Nucleus accumbens (tissue), 56 donors: Measurements from ENCODE around the gene LMAN1L.
A peak's percentile ranks its signal among the peaks of the same experiment; 100 is the strongest.

ENCODE experiments used
- DNase-seq, 56 donors: peaks; one replicate each; lab custom pipeline; 2025; lab: John Stamatoyannopoulos, UW

Gene LMAN1L

DNA sequence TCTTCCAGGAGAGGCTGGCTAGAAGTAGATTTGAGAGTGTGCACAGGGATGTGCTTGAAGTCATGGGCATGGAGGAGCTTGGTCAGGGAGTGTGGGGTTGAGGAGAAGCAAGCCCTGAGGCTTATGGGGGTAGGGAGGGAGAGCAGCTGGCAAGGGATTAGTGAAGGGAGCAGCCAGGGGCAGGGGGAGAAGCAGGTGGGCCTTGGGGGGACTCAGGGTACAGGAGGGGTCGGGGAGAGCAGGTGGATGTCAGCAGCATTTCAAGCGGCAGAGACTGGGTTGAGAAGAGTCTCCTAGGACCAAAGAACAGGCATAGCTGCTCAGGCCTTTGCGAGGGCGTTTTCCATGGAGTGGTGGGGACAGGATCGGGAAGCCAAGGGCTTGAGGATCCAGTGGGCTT lies 3.4 kb upstream of the LMAN1L start:
- no peak for DNase-seq

GRCh38 chr15:74809956-74810355 lies 2.7 kb upstream of the LMAN1L start:
- no peak for DNase-seq

DNA sequence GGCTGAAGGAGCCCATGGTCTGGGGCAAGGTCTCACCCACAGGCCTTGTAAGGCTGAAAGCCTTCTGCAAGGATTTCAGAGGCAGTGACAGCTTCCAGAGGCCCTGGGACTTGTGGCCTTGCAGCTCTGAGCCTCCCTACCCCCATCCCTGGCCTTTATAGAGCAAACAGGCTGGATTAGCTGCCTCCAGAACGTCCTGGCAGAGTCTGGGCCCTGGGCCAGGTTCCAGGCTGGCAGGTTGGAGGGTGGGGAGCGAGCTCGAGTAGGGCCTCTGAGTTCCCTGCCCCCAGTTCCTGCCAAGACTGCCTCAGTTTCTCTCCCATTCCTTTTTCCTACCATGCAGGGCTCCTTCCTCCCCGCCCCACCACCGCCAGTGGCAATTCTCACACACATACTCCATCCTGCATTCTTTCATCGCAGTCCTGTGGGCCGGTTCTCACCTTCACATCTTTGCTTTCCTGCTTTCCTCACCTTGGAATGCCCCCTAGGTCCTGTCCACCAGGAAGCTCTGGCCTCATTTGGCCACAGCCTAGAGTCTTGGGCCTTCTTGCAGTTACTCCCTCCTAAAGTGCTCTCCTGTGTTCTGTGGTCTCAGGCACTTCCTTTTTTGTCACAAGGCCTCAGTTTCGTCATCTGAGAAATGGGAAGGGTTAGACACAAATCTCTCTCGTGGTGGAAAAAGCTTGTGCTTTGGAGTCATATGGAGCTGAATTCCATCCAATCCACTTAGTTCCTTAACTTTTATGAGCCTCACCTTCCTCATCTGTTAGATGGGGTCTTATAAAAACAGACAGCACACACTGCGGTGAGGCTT lies 2.7 kb downstream of the LMAN1L start:
- peak in 3 of 56 donors; percentile 9 to 50 (median 16) for DNase-seq

DNA sequence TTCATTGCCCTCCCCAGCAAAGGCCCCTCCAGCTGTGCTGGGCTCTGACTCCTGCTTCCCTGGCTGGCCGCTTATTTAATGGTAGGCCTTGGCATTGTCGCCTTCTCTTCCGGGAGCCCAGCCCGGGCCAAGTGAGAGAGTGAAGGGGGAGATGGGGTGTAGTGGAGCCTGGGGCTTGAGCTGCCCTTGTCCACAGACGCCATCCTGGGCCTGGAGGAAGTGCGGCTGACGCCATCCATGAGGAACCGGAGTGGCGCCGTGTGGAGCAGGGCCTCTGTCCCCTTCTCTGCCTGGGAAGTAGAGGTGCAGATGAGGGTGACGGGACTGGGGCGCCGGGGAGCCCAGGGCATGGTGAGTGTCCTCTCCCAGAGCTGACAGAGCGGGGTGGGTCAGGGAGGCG lies 3.3 kb downstream of the LMAN1L start:
- DNase-seq: no peak

GRCh38 chr15:74816624-74817369 lies 4.2 kb downstream of the LMAN1L start:
- no peak for DNase-seq

GRCh38 chr15:74817370-74817737 lies 4.7 kb downstream of the LMAN1L start:
- peak in 3 of 56 donors; percentile 15 to 41 (median 27) for DNase-seq

- no peak for DNase-seq
Measured at GRCh38 chr15:74820056-74820455, 7.4 kb downstream of the LMAN1L start.

DNA sequence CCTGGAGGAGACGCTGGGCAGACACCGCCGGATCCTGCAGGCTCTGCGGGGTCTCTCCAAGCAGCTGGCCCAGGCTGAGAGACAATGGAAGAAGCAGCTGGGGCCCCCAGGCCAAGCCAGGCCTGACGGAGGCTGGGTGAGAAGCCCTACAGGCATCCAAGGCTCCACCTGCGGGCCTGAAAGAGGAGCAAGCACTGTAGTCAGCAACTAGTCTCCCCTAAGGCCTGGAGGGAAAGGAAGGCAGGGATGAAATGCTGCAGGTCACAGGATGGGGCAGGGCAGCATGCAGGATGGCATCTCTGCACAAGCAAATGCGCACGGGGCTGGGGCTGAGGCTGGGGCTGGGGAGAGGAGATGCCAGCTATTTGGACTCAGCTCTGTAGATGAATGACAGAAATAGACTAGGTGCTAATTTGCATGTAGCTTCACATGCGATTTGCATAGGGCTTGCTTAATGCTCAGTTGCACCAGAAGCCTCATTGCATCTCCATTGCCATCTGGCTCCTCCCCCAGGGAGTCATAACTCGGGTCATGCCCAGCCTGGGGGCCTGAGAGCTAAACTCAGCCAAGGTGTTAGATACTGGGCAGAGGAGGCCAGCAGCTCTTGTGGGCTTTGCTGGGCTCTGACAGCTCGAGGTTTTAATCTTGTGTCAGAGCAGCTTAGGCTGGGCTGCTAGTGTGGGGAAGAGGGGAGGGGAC lies 8.6 kb downstream of the LMAN1L start:
- no peak for DNase-seq

DNA sequence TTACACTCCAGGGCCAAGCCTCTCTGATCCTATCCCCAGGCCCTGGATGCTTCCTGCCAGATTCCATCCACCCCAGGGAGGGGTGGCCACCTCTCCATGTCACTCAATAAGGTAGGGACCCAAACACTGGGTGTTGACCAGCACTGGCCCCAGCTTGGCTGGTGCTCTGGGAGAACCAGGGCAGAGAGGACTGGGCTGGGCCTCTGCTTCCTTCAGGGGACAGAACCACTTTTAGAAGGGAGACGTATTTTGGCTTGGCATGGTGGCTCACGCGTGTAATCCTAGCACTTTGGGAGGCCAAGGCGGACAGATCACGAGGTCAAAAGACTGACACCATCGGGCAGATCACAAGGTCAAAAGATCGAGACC lies 9.1 kb downstream of the LMAN1L start:
- no peak for DNase-seq

DNA sequence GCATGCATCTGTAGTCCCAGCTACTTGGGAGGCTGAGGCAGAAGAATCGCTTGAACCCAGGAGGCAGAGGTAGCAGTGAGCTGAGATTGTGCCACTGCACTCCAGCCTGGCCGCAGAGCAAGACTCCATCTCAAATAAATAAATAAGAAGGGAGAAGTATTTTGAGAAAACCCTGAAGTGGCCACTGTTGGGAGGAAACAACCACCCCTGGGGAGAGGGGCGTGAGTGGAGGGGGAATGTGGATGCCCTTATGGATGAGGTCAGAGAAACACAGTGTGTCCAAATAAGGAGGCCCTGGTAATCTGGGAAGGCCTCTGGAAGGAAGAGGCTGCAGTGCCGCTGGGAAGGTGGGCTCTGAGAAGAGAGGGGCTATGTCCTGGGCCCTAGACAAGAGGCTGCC lies 9.6 kb downstream of the LMAN1L start:
- no peak for DNase-seq

DNA sequence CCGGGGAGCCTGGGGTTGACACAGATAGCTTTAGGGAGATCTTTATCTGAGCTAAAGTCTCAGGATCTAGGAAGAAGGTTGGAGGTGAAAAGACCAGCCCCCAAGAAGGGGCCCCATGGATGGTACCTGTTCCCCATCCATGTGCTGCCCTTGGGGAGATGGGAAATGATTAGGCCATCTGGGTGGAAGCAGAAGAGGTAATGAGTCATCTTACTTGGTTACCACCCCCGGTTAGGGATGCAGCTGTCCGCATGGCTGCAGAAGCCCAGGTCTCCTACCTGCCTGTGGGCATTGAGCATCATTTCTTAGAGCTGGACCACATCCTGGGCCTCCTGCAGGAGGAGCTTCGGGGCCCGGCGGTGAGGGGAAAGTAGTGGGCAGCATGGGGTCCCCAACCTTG lies 10.7 kb downstream of the LMAN1L start:
- no peak for DNase-seq

GRCh38 chr15:74824976-74825375 lies 12.3 kb downstream of the LMAN1L start:
- DNase-seq: peak in 2 of 56 donors; percentile 5 to 12

DNA sequence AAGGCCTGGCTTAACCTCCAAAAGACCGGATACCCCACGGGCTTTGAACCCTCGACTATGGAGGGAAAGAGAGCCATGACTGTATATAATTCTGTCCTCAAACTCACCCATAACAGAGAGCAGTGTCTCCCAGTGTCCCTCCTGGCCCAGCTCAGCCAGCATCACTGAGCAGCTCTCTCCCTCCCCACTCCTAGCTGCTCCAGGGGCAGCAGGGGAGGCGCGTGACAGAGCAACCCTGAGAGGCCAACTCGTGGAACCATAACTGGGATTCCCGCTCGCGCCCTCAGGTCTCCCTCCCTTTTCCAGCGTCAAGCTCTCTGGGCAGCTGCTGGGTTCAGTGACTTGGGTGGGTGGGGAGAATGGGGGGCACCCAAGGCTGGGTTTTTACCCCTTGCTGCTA lies 13.2 kb downstream of the LMAN1L start:
- no peak for DNase-seq

DNA sequence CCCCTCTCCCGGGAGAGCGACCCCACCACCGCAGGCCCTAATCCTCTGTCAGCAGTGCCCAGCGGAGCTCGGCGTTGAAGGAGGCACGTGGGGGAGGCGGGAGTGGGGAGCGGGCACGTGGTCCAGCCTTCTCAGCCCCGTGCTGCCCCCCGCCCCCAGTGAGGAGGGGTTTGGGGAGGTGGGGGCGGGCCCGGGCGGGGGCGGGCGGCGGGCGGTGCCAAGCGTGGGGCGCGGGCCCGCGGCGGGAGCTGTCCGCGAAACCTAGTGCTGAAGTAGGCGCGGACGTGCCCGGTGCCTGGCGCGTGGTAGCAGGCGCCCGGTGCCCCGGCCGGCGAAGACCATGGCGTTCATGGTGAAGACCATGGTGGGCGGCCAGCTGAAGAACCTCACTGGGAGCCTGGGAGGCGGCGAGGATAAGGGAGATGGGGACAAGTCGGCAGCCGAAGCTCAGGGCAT lies 13.8 kb downstream of the LMAN1L start, which contains the start of gene CPLX3:
CPLX3 (plus strand) TSS at position 264 of the 456 bp plus-strand sequence; CDS start at position 341, 77 bp downstream.
- peak in 17 of 56 donors; percentile 5 to 50 (median 16) for DNase-seq

DNA sequence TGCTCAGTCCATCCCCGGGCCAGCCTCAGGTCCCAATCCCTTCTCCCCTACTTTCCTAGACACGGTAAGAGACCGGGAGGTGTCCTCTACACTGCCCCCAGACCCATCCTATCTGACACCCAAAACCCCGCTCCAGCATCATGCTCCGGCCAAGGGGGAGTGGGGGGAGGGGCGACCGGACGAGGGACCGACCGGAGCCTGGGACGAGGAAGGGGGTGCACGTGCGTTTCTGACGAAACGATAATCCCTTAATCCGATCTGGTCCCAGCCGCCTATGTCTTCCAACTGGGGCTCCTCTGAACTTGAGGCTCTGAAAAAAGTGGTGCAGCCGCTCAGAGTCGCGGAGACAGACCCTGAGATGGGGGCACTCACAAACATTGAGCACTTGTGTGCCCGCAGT lies 14.3 kb downstream of the LMAN1L start:
- no peak for DNase-seq

GRCh38 chr15:74827614-74828013 lies 15.0 kb downstream of the LMAN1L start:
- DNase-seq: no peak

DNA sequence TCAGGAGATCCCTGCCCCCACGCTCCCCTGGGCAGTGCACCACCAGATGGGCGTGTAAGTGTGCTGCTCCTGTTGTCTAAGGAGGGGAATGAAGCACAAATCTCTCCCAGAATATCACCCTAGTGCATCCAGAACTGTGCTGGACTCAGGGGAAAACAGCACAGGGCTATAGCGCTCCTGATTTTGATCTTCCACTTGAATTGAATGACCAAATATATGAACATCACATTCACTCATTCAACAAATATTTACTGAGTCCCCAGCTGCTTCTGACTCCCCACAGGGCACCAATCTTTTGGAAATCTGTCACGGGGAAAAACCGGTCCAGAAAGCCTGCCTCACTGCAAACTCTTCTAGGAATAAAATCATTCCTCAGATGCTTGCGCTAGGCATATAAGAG lies 16.2 kb downstream of the LMAN1L start:
- no peak for DNase-seq

GRCh38 chr15:74829486-74829885 lies 16.9 kb downstream of the LMAN1L start:
- no peak for DNase-seq

- DNase-seq: no peak
Measured at GRCh38 chr15:74829991-74830390, 17.4 kb downstream of the LMAN1L start.

DNA sequence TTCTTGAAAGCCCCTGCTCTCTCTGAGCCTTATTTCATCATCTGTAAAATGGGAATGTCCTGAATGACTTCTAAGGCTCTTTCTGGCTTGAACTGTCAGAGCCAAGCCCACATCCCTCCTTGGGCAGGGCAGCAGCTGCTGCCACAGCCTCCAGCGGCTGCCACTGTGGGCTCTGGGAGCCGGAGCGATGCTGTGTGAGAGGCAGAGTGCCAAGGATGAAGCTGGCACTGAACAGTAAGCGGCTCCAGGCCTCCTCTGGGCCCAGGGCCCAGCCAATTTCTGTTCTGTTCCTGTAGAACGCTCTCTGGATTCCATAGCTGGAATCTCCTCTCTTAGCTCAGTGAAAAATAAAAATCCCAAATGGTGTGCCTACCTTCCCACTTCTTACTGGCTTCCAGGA lies 18.2 kb downstream of the LMAN1L start:
- peak in 43 of 56 donors; percentile 7 to 75 (median 37) for DNase-seq

GRCh38 chr15:74831813-74832495 lies 19.3 kb downstream of the LMAN1L start:
- DNase-seq: no peak
